H1 (cell line): ENCODE data around the gene TYSND1. TPM values are rescaled to one million over a fixed set of nuclear protein-coding genes. Genes with fewer than 3 reads are reported as not detected.

Experiments used
- CTCF ChIA-PET: fragments of 300-600 bp; sonication (Branson Sonifier 250); formaldehyde crosslinking; loops from one replicate; lab custom pipeline; 2021; ENCODE audit not compliant: partially characterized antibody; lab: Charles Lee
- POLR2A ChIA-PET: fragments of 300-600 bp; sonication (Branson Sonifier 250); formaldehyde crosslinking; loops from one replicate; lab custom pipeline; 2021; ENCODE audit warnings: inconsistent platforms; ENCODE audit not compliant: partially characterized antibody; lab: Charles Lee
- DNase-seq, 2 experiments: peaks; one replicate each; pipeline versions ENCODE4 v3.0.0 to v3.0.0-alpha.2; 2010 to 2022; ENCODE audit warnings: low spot score in 2 of 2, low read depth in 1 of 2, mixed read lengths in 1 of 2
- FAIRE-seq: peaks from 2 replicates; lab custom pipeline; 2011; peaks lifted over from hg19 to GRCh38; lab: Jason Lieb, UNC
- H2AFZ ChIP-seq: 2 replicates; pipeline ENCODE4 v1.8.1; 2012; ENCODE audit warnings: low read length, inconsistent platforms
- H2AK5ac ChIP-seq: 2 replicates; pipeline ENCODE4 v1.6.1; 2013; ENCODE audit warnings: low read depth, low read length
- H2BK120ac ChIP-seq: replicated peaks from 2 replicates; pipeline ENCODE3; 2013; ENCODE audit warnings: low read depth, low read length, inconsistent platforms
- H2BK12ac ChIP-seq: 2 replicates; pipeline ENCODE4 v1.6.1; 2013; ENCODE audit warnings: low read depth, low read length
- H2BK15ac ChIP-seq: 2 replicates; pipeline ENCODE4 v1.6.1; 2013; ENCODE audit warnings: low read length
- H2BK20ac ChIP-seq: 2 replicates; pipeline ENCODE4 v1.6.1; 2013; ENCODE audit warnings: low read length
- H2BK5ac ChIP-seq: 2 replicates; pipeline ENCODE4 v1.6.1; 2013; ENCODE audit warnings: low read depth, low read length
- H3K14ac ChIP-seq: 2 replicates; pipeline ENCODE4 v1.6.1; 2013; ENCODE audit warnings: inconsistent platforms; ENCODE audit not compliant: insufficient read length
- H3K18ac ChIP-seq: 2 replicates; pipeline ENCODE4 v1.6.1; 2013; ENCODE audit warnings: low read length; ENCODE audit errors: extremely low read depth
- H3K23ac ChIP-seq: 2 replicates; pipeline ENCODE4 v1.6.1; 2013; ENCODE audit warnings: inconsistent platforms; ENCODE audit not compliant: insufficient read length
- H3K23me2 ChIP-seq: 2 replicates; pipeline ENCODE4 v1.6.1; 2013; ENCODE audit warnings: low read depth, low read length
- H3K27ac ChIP-seq: 2 replicates; pipeline ENCODE4 v1.6.1; 2011; ENCODE audit warnings: low read depth, low read length, inconsistent platforms
- H3K27me3 ChIP-seq, 4 experiments: replicated peaks in 1 of 4; 1 replicate in 1 of 4; 2 replicates in 3 of 4; pipeline versions ENCODE4 v1.6.1 to v1.8.1; 2011 to 2013; ENCODE audit warnings: low read length in 3 of 4, mild to moderate bottlenecking in 3 of 4, inconsistent platforms in 2 of 4, mixed read lengths in 2 of 4, moderate library complexity in 1 of 4; ENCODE audit not compliant: control insufficient read depth in 3 of 4, insufficient read depth in 3 of 4; ENCODE audit errors: extremely low read depth in 1 of 4
- H3K36me3 ChIP-seq, 4 experiments: 2 replicates each; pipeline versions ENCODE4 v1.6.1 to v1.8.1; 2011 to 2013; ENCODE audit warnings: mild to moderate bottlenecking in 4 of 4, low read length in 3 of 4, moderate library complexity in 2 of 4, control low read depth in 1 of 4, inconsistent platforms in 1 of 4; ENCODE audit not compliant: insufficient read depth in 4 of 4, control insufficient read depth in 2 of 4
- H3K4ac ChIP-seq: replicated peaks from 2 replicates; pipeline ENCODE3; 2013; ENCODE audit warnings: low read length, low read depth, mixed read lengths, inconsistent platforms; ENCODE audit not compliant: insufficient read length
- H3K4me1 ChIP-seq, 4 experiments: replicated peaks in 1 of 4; 1 replicate in 1 of 4; 2 replicates in 3 of 4; pipeline versions ENCODE4 v1.6.1 to v1.8.1; 2011 to 2013; ENCODE audit warnings: low read length in 3 of 4, inconsistent platforms in 2 of 4, mixed read lengths in 1 of 4; ENCODE audit not compliant: insufficient read depth in 4 of 4, control insufficient read depth in 3 of 4
- H3K4me2 ChIP-seq, 2 experiments: 2 replicates each; pipeline versions ENCODE4 v1.6.1 to v1.8.1; 2011 to 2013; ENCODE audit warnings: low read depth in 2 of 2, low read length in 2 of 2, control low read depth in 1 of 2, inconsistent platforms in 1 of 2, mild to moderate bottlenecking in 1 of 2; ENCODE audit not compliant: insufficient read depth in 1 of 2
- H3K4me3 ChIP-seq, 4 experiments: fragments of 200-600, 300-600 bp in 1 of 4; sonication (generic), shearing (Covaris generic), sonication (Bioruptor Twin) in 1 of 4; 2 replicates each; pipeline versions ENCODE4 v1.5.1 to v1.8.1; 2011 to 2016; ENCODE audit warnings: low read length in 4 of 4, low read depth in 3 of 4, control low read depth in 2 of 4, inconsistent platforms in 2 of 4, mild to moderate bottlenecking in 2 of 4, mixed read lengths in 1 of 4, moderate library complexity in 1 of 4; ENCODE audit not compliant: insufficient read depth in 2 of 4; ENCODE audit errors: extremely low read depth in 1 of 4
- H3K56ac ChIP-seq: replicated peaks from 2 replicates; pipeline ENCODE3; 2013; ENCODE audit warnings: low read depth, mild to moderate bottlenecking, mixed read lengths, low read length, inconsistent platforms; ENCODE audit not compliant: insufficient read length
- H3K79me1 ChIP-seq: 2 replicates; pipeline ENCODE4 v1.6.1; 2013; ENCODE audit warnings: low read depth, low read length, control low read depth
- H3K79me2 ChIP-seq, 2 experiments: 2 replicates each; pipeline versions ENCODE4 v1.6.1 to v1.8.1; 2012 to 2013; ENCODE audit warnings: low read length in 2 of 2, mild to moderate bottlenecking in 2 of 2, inconsistent platforms in 1 of 2; ENCODE audit not compliant: insufficient read depth in 2 of 2, control insufficient read depth in 1 of 2
- H3K9ac ChIP-seq, 4 experiments: replicated peaks in 1 of 4; 1 replicate in 1 of 4; 2 replicates in 3 of 4; pipeline versions ENCODE4 v1.6.1 to v1.8.1; 2011 to 2013; ENCODE audit warnings: low read depth in 3 of 4, low read length in 3 of 4, control low read depth in 2 of 4, mild to moderate bottlenecking in 2 of 4, moderate library complexity in 2 of 4, inconsistent platforms in 1 of 4; ENCODE audit errors: extremely low read depth in 1 of 4
- H3K9me3 ChIP-seq, 2 experiments: 2 replicates each; pipeline versions ENCODE4 v1.6.1 to v1.8.1; 2012 to 2013; ENCODE audit warnings: mild to moderate bottlenecking in 2 of 2, moderate library complexity in 2 of 2, control low read depth in 1 of 2, inconsistent platforms in 1 of 2, low read depth in 1 of 2, low read length in 1 of 2, mixed read lengths in 1 of 2; ENCODE audit not compliant: insufficient read depth in 2 of 2
- H4K20me1 ChIP-seq, 2 experiments: replicated peaks in 1 of 2; 2 replicates each; pipeline versions ENCODE3 to v1.8.1; 2011 to 2013; ENCODE audit warnings: inconsistent platforms in 2 of 2, low read length in 2 of 2, mild to moderate bottlenecking in 1 of 2; ENCODE audit not compliant: insufficient read depth in 2 of 2, control insufficient read depth in 1 of 2
- H4K5ac ChIP-seq: 2 replicates; pipeline ENCODE4 v1.6.1; 2013; ENCODE audit warnings: low read length, low read depth, mixed read lengths, inconsistent platforms; ENCODE audit not compliant: insufficient read length
- H4K8ac ChIP-seq: 2 replicates; pipeline ENCODE4 v1.8.0; 2013; ENCODE audit warnings: mild to moderate bottlenecking, moderate library complexity, low read length, inconsistent platforms; ENCODE audit not compliant: insufficient read depth; ENCODE audit errors: extremely low read depth
- H4K91ac ChIP-seq: replicated peaks from 2 replicates; pipeline ENCODE3; 2013; ENCODE audit warnings: low read length, mixed read lengths, inconsistent platforms; ENCODE audit not compliant: insufficient read length
- BCL11A ChIP-seq, 2 experiments: IDR thresholded peaks; one replicate each; pipeline ENCODE4 v1.6.1; 2011; ENCODE audit warnings: low read depth in 2 of 2, low read length in 2 of 2, mild to moderate bottlenecking in 2 of 2
- CBX5 ChIP-seq: fragments of 300-800, 300-1000 bp; sonication (generic); IDR thresholded peaks from 2 replicates; pipeline ENCODE4 v1.7.1; 2016; ENCODE audit warnings: antibody characterized with exemption, low read length, low read depth
- CHD1 ChIP-seq: IDR thresholded peaks from 2 replicates; pipeline ENCODE4 v1.6.1; 2012; ENCODE audit warnings: low read depth, low read length, improper control_type of control experiment
- JUND ChIP-seq: IDR thresholded peaks from 2 replicates; pipeline ENCODE4 v1.6.1; 2011; ENCODE audit warnings: mild to moderate bottlenecking, improper control_type of control experiment, low read length
- KDM1A ChIP-seq: fragments of 200-600, 300-600 bp; sonication (generic); IDR thresholded peaks from 2 replicates; pipeline ENCODE4 v1.7.1; 2016; ENCODE audit warnings: mild to moderate bottlenecking, low read length, borderline replicate concordance
- MAFK ChIP-seq: IDR thresholded peaks from 2 replicates; pipeline ENCODE4 v1.6.1; 2012; ENCODE audit warnings: low read depth, mild to moderate bottlenecking, improper control_type of control experiment, low read length
- MAX ChIP-seq: IDR thresholded peaks from 2 replicates; pipeline ENCODE4 v1.6.1; 2012; ENCODE audit warnings: inconsistent platforms
- NRF1 ChIP-seq: IDR thresholded peaks from 2 replicates; pipeline ENCODE4 v1.6.1; 2011; ENCODE audit warnings: mild to moderate bottlenecking, low read depth, low read length, improper control_type of control experiment
- POLR2A ChIP-seq, 2 experiments: IDR thresholded peaks; 1 replicate in 1 of 2; 2 replicates in 1 of 2; pipeline ENCODE4 v1.6.1; 2011; ENCODE audit warnings: low read depth in 2 of 2, low read length in 2 of 2, mild to moderate bottlenecking in 2 of 2; ENCODE audit errors: control extremely low read depth in 1 of 2
- RBBP5 ChIP-seq: IDR thresholded peaks from 2 replicates; pipeline ENCODE4 v1.7.1; 2012; ENCODE audit warnings: low read depth, mild to moderate bottlenecking, inconsistent platforms, low read length, moderate library complexity, borderline replicate concordance
- RXRA ChIP-seq: IDR thresholded peaks from 2 replicates; pipeline ENCODE4 v1.6.1; 2011; ENCODE audit warnings: low read depth, mild to moderate bottlenecking, low read length, moderate library complexity; ENCODE audit not compliant: insufficient read depth
- SIN3A ChIP-seq, 2 experiments: IDR thresholded peaks in 1 of 2; conservative IDR thresholded peaks in 1 of 2; 2 replicates each; pipeline ENCODE4 v1.6.1; 2011 to 2012; ENCODE audit warnings: low read length in 2 of 2, improper control_type of control experiment in 1 of 2, low read depth in 1 of 2, mild to moderate bottlenecking in 1 of 2
- YY1 ChIP-seq: IDR thresholded peaks from 2 replicates; pipeline ENCODE4 v1.6.1; 2011; ENCODE audit warnings: low read depth, mild to moderate bottlenecking, low read length
- WGBS, 2 experiments: shearing (Covaris generic) in 1 of 2; methylation state at CpG; one replicate each; pipeline versions ENCODE4 v1.1.6 to v1.1.7; 2013 to 2015; ENCODE audit warnings: low lambda C conversion rate in 2 of 2, mixed read lengths in 2 of 2, inconsistent platforms in 1 of 2, low coverage in 1 of 2, missing lambda C conversion rate in 1 of 2; ENCODE audit not compliant: insufficient replicate concordance in 2 of 2, insufficient coverage in 1 of 2, insufficient read length in 1 of 2; ENCODE audit errors: extremely low coverage in 1 of 2, missing lambda C conversion rate in 1 of 2; 5-methylcytosine and 5-hydroxymethylcytosine counted together
- polyA plus RNA-seq, 7 experiments: library from polyadenylated mRNA; depleted of rRNA in 3 of 7; stranded (reverse) in 5 of 7; unstranded in 2 of 7; fragments of >200 nt in 5 of 7; fragments of 200-250 nt in 2 of 7; gene quantifications; 1 replicate in 5 of 7; 2 replicates in 1 of 7; 4 replicates in 1 of 7; pipeline versions ENCODE4 v1.2.1 to v1.2.3, GENCODE V29; 2011 to 2013; ENCODE audit warnings: missing spikeins in 2 of 7, mixed read lengths in 2 of 7
- total RNA-seq: library from RNA; stranded (reverse); fragmentation: NEBNext Ultra II Directional; extraction: Animal tissue kit (Norgen Biotek cat#: 25700); gene quantifications from 2 replicates; pipeline ENCODE4 v1.2.1, GENCODE V29; 2021

TYSND1 gene
- total and polyA plus RNA-seq, 2 of the 8 experiments (the other 6 are each of a cell fraction or from before 2014, with no cell fraction given) = 11.9 to 15.0 TPM

GRCh38 chr10:70174058-70174741 is 27.7 kb upstream of the TYSND1 start:
- Histone ChIP-seq H4K5ac (no peak overlapping the region), H2BK20ac (no peak overlapping the region), H3K4me2 (no peak overlapping the region), H3K4ac (no peak overlapping the region), H3K14ac (no peak overlapping the region), H2BK120ac (no peak overlapping the region), H3K23ac (no peak overlapping the region), H3K18ac (no peak overlapping the region), H3K9me3 (no peaks in the 10 kb centered on the region), H3K79me2 (peaks cover 8 to 9% of the 10 kb centered on the region in 2 experiments), H3K79me1 (peaks cover 3% of the 10 kb centered on the region; the same call in 1 of the 2 replicates), H3K23me2 (peaks cover 6% of the 10 kb centered on the region; the same call in 1 of the 2 replicates), H4K20me1 (peaks cover 3% of the 10 kb centered on the region in 2 experiments), H4K91ac (no peak overlapping the region), H4K8ac (no peak overlapping the region), H2AK5ac (no peak overlapping the region), H3K56ac (no peak overlapping the region), H2BK5ac (0 out of 2 replicates have a peak overlapping the region, but pooled peaks have one; percentile 60), H3K36me3 (no peaks in the 10 kb centered on the region), H2BK12ac (no peak overlapping the region), H3K9ac (no peak overlapping the region), H3K27ac (no peak overlapping the region), H2BK15ac (peak overlapping the region; percentile 25; the same call in 1 of the 2 replicates), H2AFZ (peak overlapping the region; percentile 83; the same call in 1 of the 2 replicates), H3K27me3 (peaks cover 0 to 3% (median 0%) of the 10 kb centered on the region in 4 experiments; a peak in 1 of 7 replicates), H3K4me1 (no peaks in the 10 kb centered on the region), H3K4me3 (no peak overlapping the region)
- FAIRE-seq = no peak
- ChIA-PET POLR2A (interaction anchor here (1.0 kb wide), 1 partner anchor 28 kb away, joined by 3 read pairs; the partner anchor contains the start of gene TYSND1), CTCF (interaction anchor here (1.0 to 1.4 kb wide), 4 partner anchors 13 to 59 kb away, joined by 3 to 5 read pairs (median 4); no protein-coding TSS in a partner anchor)
- no peak for DNase-seq
- WGBS, 2 experiments = 78% methylated on average over 4 of the region's 4 CpGs; no CpG with 5 or more reads in 1 of the 2 experiments
- TF ChIP-seq RXRA = no peak
- no peak for TF ChIP-seq BCL11A (IDR thresholded peaks at IDR 0.05; ENCODE audit: low read depth in 2 of 2, low read length in 2 of 2)
- no peak for TF ChIP-seq MAX
- no peak for TF ChIP-seq KDM1A
- TF ChIP-seq CBX5 = no peak
- TF ChIP-seq SIN3A (conservative IDR thresholded peaks at IDR 0.05 in 1 of 2, IDR thresholded peaks at IDR 0.05 in 1 of 2; ENCODE audit: low read depth in 1 of 2, low read length in 2 of 2) = no peak
- TF ChIP-seq POLR2A (IDR thresholded peaks at IDR 0.05; ENCODE audit: control extremely low read depth in 1 of 2, low read depth in 2 of 2, low read length in 2 of 2) = no peak
- TF ChIP-seq RBBP5 = no peak
- no peak for TF ChIP-seq NRF1
- no peak for TF ChIP-seq JUND
- TF ChIP-seq CHD1 = no peak
- TF ChIP-seq MAFK = no peak
- no peak for TF ChIP-seq YY1
